Measurements from ENCODE around the gene HS3ST4. TPM values are rescaled to one million over a fixed set of nuclear protein-coding genes. Genes with fewer than 3 reads are reported as not detected.
A peak's percentile ranks its signal among the peaks of the same experiment; 100 is the strongest.

HS3ST4 gene
- total and polyA plus RNA-seq, 2 of the 8 experiments (the other 6 are each of a cell fraction or from before 2014, with no cell fraction given) = 1.9 to 3.3 TPM

- H3K56ac ChIP-seq (replicated peaks; ENCODE audit: insufficient read length, low read depth, low read length) = no peak overlapping the region
- WGBS, 2 experiments (ENCODE audit: extremely low coverage in 1 of 2, insufficient coverage in 1 of 2, insufficient read length in 1 of 2, insufficient replicate concordance in 2 of 2, low coverage in 1 of 2, low lambda C conversion rate in 2 of 2, missing lambda C conversion rate in 1 of 2) = 89% methylated on average over 13 of the region's 13 CpGs; no CpG with 5 or more reads in 1 of the 2 experiments
- H3K36me3 ChIP-seq (ENCODE audit: control insufficient read depth in 2 of 4, insufficient read depth in 4 of 4, low read length in 3 of 4) = no peaks in the 10 kb centered on the region
- DNase-seq (ENCODE audit: low read depth in 1 of 2, low spot score in 2 of 2) (no peak), FAIRE-seq (no peak)
- H2BK5ac ChIP-seq (ENCODE audit: low read depth, low read length) = no peak overlapping the region
- H4K8ac ChIP-seq (ENCODE audit: extremely low read depth, insufficient read depth, low read length) = no peak overlapping the region
- H3K4me2 ChIP-seq (ENCODE audit: insufficient read depth in 1 of 2, low read depth in 2 of 2, low read length in 2 of 2) = no peak overlapping the region
- H3K4ac ChIP-seq (replicated peaks; ENCODE audit: insufficient read length, low read depth, low read length) = no peak overlapping the region
- no peak overlapping the region for H2BK120ac ChIP-seq (replicated peaks; ENCODE audit: low read depth, low read length)
- no peak overlapping the region for H3K14ac ChIP-seq (ENCODE audit: insufficient read length)
- no peak overlapping the region for H3K23ac ChIP-seq (ENCODE audit: insufficient read length)
- no peak overlapping the region for H2BK20ac ChIP-seq (ENCODE audit: low read length)
- H3K9me3 ChIP-seq (ENCODE audit: insufficient read depth in 2 of 2, low read depth in 1 of 2, low read length in 1 of 2) = no peaks in the 10 kb centered on the region
- H3K9ac ChIP-seq (replicated peaks in 1 of 4; ENCODE audit: extremely low read depth in 1 of 4, low read depth in 3 of 4, low read length in 3 of 4) = no peak overlapping the region
- H3K23me2 ChIP-seq (ENCODE audit: low read depth, low read length) = no peaks in the 10 kb centered on the region; the same call in 1 of the 2 replicates
- ChIA-PET CTCF (ENCODE audit: partially characterized antibody) (no interaction called here), POLR2A (ENCODE audit: partially characterized antibody) (interaction anchor here (0.6 kb wide), 1 partner anchor 333 kb away, joined by 3 read pairs; no protein-coding TSS in a partner anchor)
- H3K4me1 ChIP-seq (replicated peaks in 1 of 4; ENCODE audit: control insufficient read depth in 3 of 4, insufficient read depth in 4 of 4, low read length in 3 of 4) = peaks cover 0 to 5% (median 0%) of the 10 kb centered on the region in 4 experiments; a peak in 4 of 7 replicates
- no peaks in the 10 kb centered on the region for H4K20me1 ChIP-seq (replicated peaks in 1 of 2; ENCODE audit: control insufficient read depth in 1 of 2, insufficient read depth in 2 of 2, low read length in 2 of 2)
- H2BK15ac ChIP-seq (ENCODE audit: low read length) = no peak overlapping the region
- TF ChIP-seq RXRA (IDR thresholded peaks at IDR 0.05; ENCODE audit: insufficient read depth, low read depth, low read length) (no peak), SP4 (IDR thresholded peaks at IDR 0.05; ENCODE audit: low read length) (no peak), CHD2 (IDR thresholded peaks at IDR 0.05; ENCODE audit: low read length) (no peak), TEAD4 (IDR thresholded peaks at IDR 0.05; ENCODE audit: low read depth, low read length) (no peak), ZNF274 (IDR thresholded peaks at IDR 0.05; ENCODE audit: borderline replicate concordance, extremely low read depth, low read length) (no peak), PHF8 (conservative IDR thresholded peaks at IDR 0.05; ENCODE audit: low read depth, low read length) (no peak), SP2 (IDR thresholded peaks at IDR 0.05; ENCODE audit: low read length) (no peak), JUN (IDR thresholded peaks at IDR 0.05; ENCODE audit: low read depth, low read length) (no peak), CREB1 (IDR thresholded peaks at IDR 0.05) (no peak)
- no peak overlapping the region for H3K4me3 ChIP-seq (ENCODE audit: extremely low read depth in 1 of 4, insufficient read depth in 2 of 4, low read depth in 3 of 4, low read length in 4 of 4)
- no peaks in the 10 kb centered on the region for H3K27me3 ChIP-seq (replicated peaks in 1 of 4; ENCODE audit: control insufficient read depth in 3 of 4, extremely low read depth in 1 of 4, insufficient read depth in 3 of 4, low read length in 3 of 4)
- no peak overlapping the region for H3K18ac ChIP-seq (ENCODE audit: extremely low read depth, low read length)
- H3K27ac ChIP-seq (ENCODE audit: low read depth, low read length) = no peak overlapping the region
- no peaks in the 10 kb centered on the region for H3K79me1 ChIP-seq (ENCODE audit: low read depth, low read length)
- no peak overlapping the region for H4K5ac ChIP-seq (ENCODE audit: insufficient read length, low read depth, low read length)
- H2BK12ac ChIP-seq (ENCODE audit: low read depth, low read length) = 0 out of 2 replicates have a peak overlapping the region, but pooled peaks have one; percentile 6
- no peak overlapping the region for H2AFZ ChIP-seq (ENCODE audit: low read length)
- H2AK5ac ChIP-seq (ENCODE audit: low read depth, low read length) = no peak overlapping the region
- H4K91ac ChIP-seq (replicated peaks; ENCODE audit: insufficient read length, low read length) = no peak overlapping the region
- no peaks in the 10 kb centered on the region for H3K79me2 ChIP-seq (ENCODE audit: control insufficient read depth in 1 of 2, insufficient read depth in 2 of 2, low read length in 2 of 2)
Measured at GRCh38 chr16:25713785-25714570, 22.2 kb downstream of the HS3ST4 start.
